Right lobe of liver (tissue), 6 donors: ENCODE measurements around the gene C1QTNF1. TPM values are rescaled to one million over a fixed set of nuclear protein-coding genes. Genes with fewer than 3 reads are reported as not detected.

Source experiments
- ATAC-seq, 4 donors: fragments of 200-7000 bp; cut with Tn5 transposase; one replicate each; pipeline ENCODE4 v1.9.1; 2020; ENCODE audit warnings: mild to moderate bottlenecking in 4 of 4, moderate library complexity in 4 of 4
- DNase-seq, 3 donors: peaks; one replicate each; pipeline ENCODE4 v3.0.0-alpha.2; 2020
- H3K27ac ChIP-seq, 3 donors: fragments of 200-600 bp; one replicate each; pipeline ENCODE4 v1.8.0; 2022
- H3K27me3 ChIP-seq, 2 donors: fragments of 200-600 bp; one replicate each; pipeline ENCODE4 v1.8.0; 2022
- H3K36me3 ChIP-seq, 4 donors: fragments of 200-600 bp; sonication (generic) in 1 of 4; one replicate each; pipeline versions ENCODE4 v1.5.1 to v1.8.0; 2017 to 2022; ENCODE audit warnings: control low read depth in 1 of 4
- H3K4me1 ChIP-seq, 4 donors: fragments of 200-600 bp; sonication (generic) in 1 of 4; one replicate each; pipeline versions ENCODE4 v1.5.1 to v1.8.0; 2017 to 2022; ENCODE audit warnings: control low read depth in 1 of 4
- H3K4me3 ChIP-seq, 3 donors: fragments of 200-600 bp; one replicate each; pipeline ENCODE4 v1.8.0; 2022
- H3K9me3 ChIP-seq, 4 donors: fragments of 200-600 bp; sonication (generic) in 1 of 4; one replicate each; pipeline versions ENCODE4 v1.5.1 to v1.8.0; 2017 to 2022; ENCODE audit warnings: control low read depth in 1 of 4
- POLR2A ChIP-seq: fragments of 450-650 bp; IDR thresholded peaks from one replicate; pipeline ENCODE4 v1.6.1; 2017; ENCODE audit warnings: antibody characterized with exemption, mild to moderate bottlenecking
- WGBS: methylation state at CpG from one replicate; pipeline ENCODE4 v1.1.6; 2018; ENCODE audit warnings: low coverage, low lambda C conversion rate; ENCODE audit not compliant: insufficient coverage; ENCODE audit errors: missing lambda C conversion rate; 5-methylcytosine and 5-hydroxymethylcytosine counted together
- intact Hi-C, 2 donors: fragments of 100-400 bp; cut with DNase I; formaldehyde crosslinking; loops; one replicate each; pipeline versions ENCODE4 v1.11.2 to v1.14.1; 2022
- total RNA-seq, 6 experiments: library from RNA; depleted of rRNA in 2 of 6; stranded (reverse); fragments of >200 nt in 2 of 6; fragmentation: NEBNext Ultra II Directional in 3 of 6; extraction: Animal tissue kit (Norgen Biotek cat#: 25700) in 3 of 6; gene quantifications; one replicate each; pipeline versions ENCODE4 v1.1.0 to v1.2.4, GENCODE V29; 2016 to 2023
- TF ChIP-seq, protein P1 (sequence below), 4 donors: fragments of 200-600 bp in 3 of 4; fragments of 450-650 bp in 1 of 4; IDR thresholded peaks; one replicate each; pipeline versions ENCODE4 v1.5.1 to v1.8.0; 2016 to 2022; ENCODE audit warnings: antibody characterized with exemption in 4 of 4, mild to moderate bottlenecking in 2 of 4
- donor health status: DM: no; HTN: yes; CAD: no.
- donor health status: DM: no; HTN: no; CAD: no.
- donor health status: DM: no; HTN: no; CAD: no.
- donor health status: DM: no; HTN: yes; CAD: no.
- donor health status: DM: no; HTN: yes; CAD: no.

Gene C1QTNF1
- total RNA-seq, 6 experiments from 2014 or later: 9.8 to 40.2 (median 26.2) TPM

GRCh38 chr17:79081571-79082276, 57.8 kb downstream of the C1QTNF1 start:
- Histone ChIP-seq H3K27ac (no peak overlapping the region), H3K4me1 (no peaks in the 10 kb centered on the region), H3K9me3 (no peaks in the 10 kb centered on the region), H3K27me3 (no peaks in the 10 kb centered on the region), H3K4me3 (no peak overlapping the region), H3K36me3 (peaks cover 0 to 72% (median 7%) of the 10 kb centered on the region in 4 donors)
- TF ChIP-seq, protein P1, sequence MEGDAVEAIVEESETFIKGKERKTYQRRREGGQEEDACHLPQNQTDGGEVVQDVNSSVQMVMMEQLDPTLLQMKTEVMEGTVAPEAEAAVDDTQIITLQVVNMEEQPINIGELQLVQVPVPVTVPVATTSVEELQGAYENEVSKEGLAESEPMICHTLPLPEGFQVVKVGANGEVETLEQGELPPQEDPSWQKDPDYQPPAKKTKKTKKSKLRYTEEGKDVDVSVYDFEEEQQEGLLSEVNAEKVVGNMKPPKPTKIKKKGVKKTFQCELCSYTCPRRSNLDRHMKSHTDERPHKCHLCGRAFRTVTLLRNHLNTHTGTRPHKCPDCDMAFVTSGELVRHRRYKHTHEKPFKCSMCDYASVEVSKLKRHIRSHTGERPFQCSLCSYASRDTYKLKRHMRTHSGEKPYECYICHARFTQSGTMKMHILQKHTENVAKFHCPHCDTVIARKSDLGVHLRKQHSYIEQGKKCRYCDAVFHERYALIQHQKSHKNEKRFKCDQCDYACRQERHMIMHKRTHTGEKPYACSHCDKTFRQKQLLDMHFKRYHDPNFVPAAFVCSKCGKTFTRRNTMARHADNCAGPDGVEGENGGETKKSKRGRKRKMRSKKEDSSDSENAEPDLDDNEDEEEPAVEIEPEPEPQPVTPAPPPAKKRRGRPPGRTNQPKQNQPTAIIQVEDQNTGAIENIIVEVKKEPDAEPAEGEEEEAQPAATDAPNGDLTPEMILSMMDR (IDR thresholded peaks at IDR 0.05): no peak
- TF ChIP-seq POLR2A: no peak
- ATAC-seq (no peak), DNase-seq (peak in 1 of 3 donors; percentile 45)
- WGBS: 53% methylated on average over 6 of the region's 20 CpGs
- intact Hi-C loops: no loop called here

DNA sequence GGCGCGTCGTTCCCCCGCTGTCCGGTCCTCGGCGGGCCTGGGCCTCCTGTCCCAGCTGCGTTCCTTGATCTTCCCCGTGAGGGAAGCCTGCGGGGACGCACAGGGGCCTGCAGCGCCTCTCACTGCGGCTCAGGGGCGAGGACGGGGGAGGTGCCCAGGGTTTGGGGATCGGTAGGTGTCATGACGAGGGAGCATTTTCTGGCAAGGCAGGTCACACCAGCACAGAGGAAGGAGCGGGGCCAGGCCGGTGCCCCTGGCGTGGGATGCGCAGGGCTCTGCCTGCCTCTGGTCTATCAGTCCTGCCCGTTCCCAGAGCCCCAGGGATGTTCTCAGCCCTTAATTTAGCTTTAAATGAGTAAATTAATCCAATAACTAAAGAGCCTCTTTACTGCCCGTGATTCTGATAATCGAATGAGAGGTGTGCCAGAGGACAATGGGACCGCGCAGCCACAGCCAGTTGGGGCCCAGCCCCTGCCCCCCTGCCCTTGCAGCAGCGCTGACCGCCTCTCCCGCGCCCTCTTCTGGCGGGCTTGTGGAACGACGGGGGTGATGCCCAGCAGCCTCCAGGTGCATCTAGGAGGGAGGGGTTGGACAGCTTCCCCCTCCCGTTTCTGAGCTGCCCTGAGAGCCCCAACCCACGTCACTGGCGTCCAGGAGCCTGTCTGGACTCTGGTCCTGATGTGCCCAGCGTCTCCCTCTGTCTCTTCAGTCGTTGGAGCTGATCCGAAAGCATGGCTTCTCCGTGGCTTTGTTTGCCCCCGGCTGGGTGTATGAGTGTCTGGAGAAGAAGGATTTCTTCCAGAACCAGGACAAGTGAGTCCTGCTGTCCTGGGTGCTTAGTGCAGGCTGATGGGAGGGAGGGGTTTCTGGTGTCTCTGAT, 58.6 kb downstream of the C1QTNF1 start:
- peak in 2 of 3 donors; percentile 45 to 62 for DNase-seq
- ATAC-seq: peak; percentile 32 to 62 (median 54)
- WGBS: 67% methylated on average over 16 of the region's 41 CpGs

GRCh38 chr17:79083191-79083971, 59.4 kb downstream of the C1QTNF1 start:
- intact Hi-C loops: no loop called here
- peak in 1 of 3 donors; percentile 48 for DNase-seq

More for the DNA sequence above, 58.6 kb downstream of the C1QTNF1 start:
- Histone ChIP-seq H3K9me3 (no peaks in the 10 kb centered on the region), H3K27me3 (no peaks in the 10 kb centered on the region), H3K27ac (no peak overlapping the region), H3K4me3 (no peak overlapping the region), H3K36me3 (peaks cover 0 to 71% (median 7%) of the 10 kb centered on the region in 4 donors), H3K4me1 (no peaks in the 10 kb centered on the region)
- TF ChIP-seq, protein P1 (IDR thresholded peaks at IDR 0.05): peak; percentile 52 to 77 (median 70)
- TF ChIP-seq POLR2A: no peak
- intact Hi-C loops: no loop called here

More at GRCh38 chr17:79083191-79083971, 59.4 kb downstream of the C1QTNF1 start:
- no peak overlapping the region for H3K4me3 ChIP-seq
- no peaks in the 10 kb centered on the region for H3K9me3 ChIP-seq
- TF ChIP-seq, protein P1 (IDR thresholded peaks at IDR 0.05): no peak
- ATAC-seq: peak in 3 of 4 donors; percentile 13 to 25 (median 20)
- H3K27ac ChIP-seq: no peak overlapping the region
- H3K27me3 ChIP-seq: no peaks in the 10 kb centered on the region
- H3K36me3 ChIP-seq: peaks cover 0 to 64% (median 6%) of the 10 kb centered on the region in 4 donors
- 47% methylated on average over 3 of the region's 28 CpGs for WGBS
- no peaks in the 10 kb centered on the region for H3K4me1 ChIP-seq
